Choroid plexus epithelial cell (primary cell): ENCODE data around the gene EPX.

Experiments used
- DNase-seq: peaks from one replicate; pipeline ENCODE4 v3.0.0-alpha.2; 2010; ENCODE audit warnings: low read depth
- H3K4me3 ChIP-seq: 2 replicates; pipeline ENCODE4 v1.5.1; 2011; ENCODE audit warnings: low read depth, mild to moderate bottlenecking, control low read depth, low read length, moderate library complexity
- TF ChIP-seq, protein P1 (sequence below): conservative IDR thresholded peaks from 2 replicates; pipeline ENCODE4 v1.5.1; 2011; ENCODE audit warnings: low read depth, mild to moderate bottlenecking, control low read depth, inconsistent platforms, low read length, moderate library complexity

The EPX gene

DNA sequence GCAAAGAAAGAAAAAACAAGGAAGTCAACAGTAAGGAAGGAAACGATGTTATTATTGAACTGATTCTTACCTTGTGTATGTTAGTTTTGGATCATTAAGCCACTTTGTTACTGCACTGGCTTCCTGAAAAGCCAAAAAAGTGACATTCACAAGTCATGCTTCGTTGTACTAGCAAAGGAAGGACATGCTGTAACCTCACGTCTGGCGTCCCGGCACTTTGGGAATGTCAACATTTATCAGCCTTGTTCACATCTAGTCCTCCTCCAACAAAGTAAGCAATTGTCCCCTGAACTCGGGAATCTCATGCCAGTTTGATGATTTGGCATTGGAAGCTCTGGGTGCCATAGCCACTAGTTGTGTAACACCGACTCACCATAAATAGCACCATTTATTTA lies 27.3 kb downstream of the EPX start:
- TF ChIP-seq, protein P1, sequence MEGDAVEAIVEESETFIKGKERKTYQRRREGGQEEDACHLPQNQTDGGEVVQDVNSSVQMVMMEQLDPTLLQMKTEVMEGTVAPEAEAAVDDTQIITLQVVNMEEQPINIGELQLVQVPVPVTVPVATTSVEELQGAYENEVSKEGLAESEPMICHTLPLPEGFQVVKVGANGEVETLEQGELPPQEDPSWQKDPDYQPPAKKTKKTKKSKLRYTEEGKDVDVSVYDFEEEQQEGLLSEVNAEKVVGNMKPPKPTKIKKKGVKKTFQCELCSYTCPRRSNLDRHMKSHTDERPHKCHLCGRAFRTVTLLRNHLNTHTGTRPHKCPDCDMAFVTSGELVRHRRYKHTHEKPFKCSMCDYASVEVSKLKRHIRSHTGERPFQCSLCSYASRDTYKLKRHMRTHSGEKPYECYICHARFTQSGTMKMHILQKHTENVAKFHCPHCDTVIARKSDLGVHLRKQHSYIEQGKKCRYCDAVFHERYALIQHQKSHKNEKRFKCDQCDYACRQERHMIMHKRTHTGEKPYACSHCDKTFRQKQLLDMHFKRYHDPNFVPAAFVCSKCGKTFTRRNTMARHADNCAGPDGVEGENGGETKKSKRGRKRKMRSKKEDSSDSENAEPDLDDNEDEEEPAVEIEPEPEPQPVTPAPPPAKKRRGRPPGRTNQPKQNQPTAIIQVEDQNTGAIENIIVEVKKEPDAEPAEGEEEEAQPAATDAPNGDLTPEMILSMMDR, result no peak
- no peak overlapping the region for H3K4me3 ChIP-seq
- no peak for DNase-seq

DNA sequence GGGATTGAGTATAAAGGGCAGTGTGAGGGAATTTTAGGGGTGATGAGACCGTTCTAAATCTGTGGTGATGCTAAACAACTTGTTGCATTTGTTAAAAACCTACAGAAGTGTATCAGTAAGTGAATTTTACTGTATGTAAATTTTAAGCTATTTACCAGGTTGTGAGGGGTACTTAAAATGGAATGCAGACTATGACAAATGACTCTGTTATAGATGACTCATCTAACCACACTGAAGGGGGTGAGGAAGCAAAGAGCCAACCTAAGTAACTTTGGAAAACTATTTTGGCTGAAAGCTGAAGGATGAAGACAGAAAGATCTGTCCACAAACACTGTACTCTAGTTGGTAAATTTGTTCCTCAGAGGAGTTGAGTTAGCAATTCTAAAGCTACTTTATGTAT lies 31.8 kb downstream of the EPX start:
- H3K4me3 ChIP-seq, result no peak overlapping the region
- TF ChIP-seq, protein P1, result no peak
- peak; percentile 50 for DNase-seq

DNA sequence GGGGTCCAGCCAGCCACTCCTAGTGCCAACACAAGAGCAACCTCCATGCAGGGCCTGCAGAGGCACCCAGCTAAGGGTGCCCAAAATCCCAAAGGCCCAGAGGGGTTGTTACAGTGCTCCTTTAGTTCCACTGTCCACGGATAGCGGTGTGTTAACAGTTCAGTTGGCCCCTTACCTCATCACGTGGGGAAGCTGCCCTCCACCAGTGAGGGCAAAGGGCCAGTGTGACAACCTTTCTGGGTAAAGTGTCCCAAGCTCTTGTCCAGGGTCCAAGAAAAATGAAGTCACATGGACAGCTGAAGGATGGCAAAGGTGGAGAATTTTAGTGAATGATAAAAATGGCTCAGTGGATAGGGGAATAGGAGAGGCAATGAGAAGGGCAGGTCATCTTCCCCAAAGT lies 35.2 kb downstream of the EPX start:
- H3K4me3 ChIP-seq, result no peak overlapping the region
- TF ChIP-seq, protein P1, result no peak
- no peak for DNase-seq

DNA sequence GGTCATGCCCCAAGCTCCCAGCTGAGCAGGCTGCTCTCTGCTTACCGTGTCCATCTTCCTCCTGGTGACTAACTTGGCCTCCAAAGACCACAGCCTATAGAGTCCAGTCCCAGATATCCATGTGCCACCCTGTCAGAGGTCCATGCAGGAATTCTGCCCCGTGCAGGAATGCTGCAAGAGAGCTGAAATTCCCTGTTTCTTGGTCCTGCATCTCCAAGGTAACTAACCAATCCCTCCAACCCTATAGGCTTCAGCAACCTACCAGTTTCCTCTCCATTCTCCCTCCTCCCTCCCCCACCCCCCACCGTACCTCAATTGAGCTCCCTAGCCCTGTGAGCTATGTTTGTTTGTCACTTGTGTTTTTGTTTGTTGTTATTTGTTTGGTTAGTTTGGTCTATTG lies 36.2 kb downstream of the EPX start:
- TF ChIP-seq, protein P1, result no peak

DNA sequence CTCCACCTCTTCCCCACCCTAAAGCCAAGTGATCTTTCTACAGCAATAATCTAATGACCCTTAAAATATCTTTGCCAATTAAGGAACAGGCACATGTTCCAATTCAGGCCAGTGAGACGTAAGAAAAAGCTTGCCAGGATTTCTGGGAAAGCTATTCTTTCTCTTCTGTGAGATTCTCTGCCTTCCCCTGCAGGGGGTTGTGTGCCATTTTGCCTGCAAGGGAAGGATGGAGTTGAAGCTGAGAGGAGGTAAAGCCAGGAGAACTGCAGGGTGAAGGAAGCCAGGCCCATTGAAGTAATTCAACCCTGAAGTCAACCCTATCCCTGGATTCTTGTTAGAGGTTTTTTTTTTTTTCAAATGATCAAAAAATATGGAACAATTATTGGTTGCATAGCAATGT lies 36.9 kb downstream of the EPX start:
- H3K4me3 ChIP-seq, result no peak overlapping the region
- TF ChIP-seq, protein P1, result no peak

More for the DNA sequence above, 36.2 kb downstream of the EPX start:
- no peak for DNase-seq
- H3K4me3 ChIP-seq, result no peak overlapping the region

DNA sequence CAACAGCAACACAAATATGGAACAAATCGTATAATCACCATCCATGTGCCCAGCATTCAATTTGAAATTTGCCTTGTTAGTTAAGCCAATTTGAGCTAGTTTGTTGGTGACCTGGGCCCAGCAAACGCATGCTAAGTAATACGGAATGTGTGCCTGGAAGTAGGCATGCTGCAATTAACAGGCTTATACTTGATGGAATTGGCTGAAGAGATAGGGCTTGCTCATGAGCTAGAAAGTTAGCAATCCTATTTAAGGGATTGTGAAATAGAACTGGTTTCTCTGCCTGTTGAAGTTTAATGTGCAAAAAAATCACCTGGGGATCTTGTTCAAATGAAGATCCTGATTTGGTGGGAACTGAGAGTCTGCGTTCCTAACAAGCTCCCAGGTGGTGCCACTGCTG lies 37.4 kb downstream of the EPX start:
- no peak for DNase-seq
- no peak overlapping the region for H3K4me3 ChIP-seq
- TF ChIP-seq, protein P1, result no peak

More for the DNA sequence above, 36.9 kb downstream of the EPX start:
- no peak for DNase-seq

DNA sequence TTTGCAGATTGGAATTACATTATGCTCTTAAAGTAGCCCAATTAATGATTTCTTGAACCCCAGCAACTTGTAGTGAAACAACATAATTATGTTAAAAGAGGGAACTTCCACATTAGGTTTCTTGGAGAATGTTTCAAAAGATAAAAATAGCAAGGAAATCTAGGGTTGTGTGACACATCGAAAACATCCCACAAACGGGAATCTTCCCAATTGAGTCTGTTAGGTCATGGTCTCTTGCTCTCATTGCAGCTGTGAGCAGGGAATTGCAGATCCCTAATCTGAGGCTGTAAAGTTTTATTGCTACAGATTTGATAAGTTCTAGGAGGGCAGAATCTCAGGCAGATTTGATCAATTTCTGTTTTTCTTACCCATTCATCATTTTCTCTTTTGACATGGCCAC lies 39.1 kb downstream of the EPX start:
- TF ChIP-seq, protein P1, result no peak
- H3K4me3 ChIP-seq, result no peak overlapping the region
- no peak for DNase-seq
